ENCODE data around the gene IVL.

Gene IVL

DNA sequence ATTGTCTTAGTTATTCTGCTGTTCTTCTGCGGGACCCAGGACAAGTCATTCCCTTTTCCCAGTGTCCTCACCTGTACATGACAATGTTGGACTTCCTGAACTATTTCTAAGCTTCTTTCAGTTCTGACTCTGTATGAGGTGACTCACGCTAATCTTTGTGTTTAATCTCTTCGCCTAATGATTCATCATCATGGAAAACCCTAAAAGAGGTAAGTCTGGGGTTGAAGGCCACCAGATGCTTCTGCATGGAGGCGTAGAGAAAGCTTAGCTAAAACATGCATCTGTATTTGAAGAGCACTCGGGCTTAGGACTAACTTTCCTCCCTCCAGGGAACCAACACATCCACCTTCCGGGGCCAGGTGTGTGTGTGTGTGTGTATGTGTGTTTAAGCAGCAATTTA is 46.1 kb downstream of the IVL start:
- DNase-seq = no peak

DNA sequence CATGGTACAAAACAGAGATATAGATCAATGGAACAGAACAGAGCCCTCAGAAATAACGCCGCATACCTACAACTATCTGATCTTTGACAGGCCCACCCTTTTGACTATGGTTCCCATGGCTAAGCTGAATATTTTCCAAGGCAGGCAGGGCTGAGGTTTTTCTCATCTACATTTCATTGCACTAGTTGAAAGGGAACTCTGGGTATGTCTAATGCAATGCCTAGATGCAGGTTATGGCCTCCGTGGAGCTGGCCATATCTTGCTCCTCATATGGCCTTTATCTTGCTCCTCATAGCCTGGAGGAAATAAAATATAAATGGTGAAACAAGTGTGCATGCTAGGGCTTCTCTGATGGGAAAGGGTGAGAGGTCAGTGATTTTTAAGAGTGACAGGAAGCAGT is 49.2 kb downstream of the IVL start:
- DNase-seq = no peak

DNA sequence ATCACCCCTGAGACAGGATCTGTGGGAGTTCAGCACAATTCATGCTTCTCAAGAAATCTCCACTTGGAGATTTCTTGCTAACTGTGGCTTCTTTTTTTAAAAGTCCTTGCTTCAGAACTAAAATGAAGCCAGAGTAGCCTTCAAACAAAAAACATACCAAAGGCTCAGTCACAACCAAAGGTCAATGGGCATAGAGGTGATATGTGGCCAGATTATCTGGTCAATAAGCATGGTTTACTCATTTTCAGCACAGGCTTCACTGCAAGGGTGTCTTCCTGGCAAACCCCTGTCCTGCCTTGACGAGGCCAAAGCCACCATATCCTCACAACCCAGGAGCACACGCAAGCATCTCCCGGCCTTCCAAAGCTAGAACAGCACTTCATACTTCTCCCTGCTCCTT is 50.9 kb downstream of the IVL start:
- DNase-seq = no peak

DNA sequence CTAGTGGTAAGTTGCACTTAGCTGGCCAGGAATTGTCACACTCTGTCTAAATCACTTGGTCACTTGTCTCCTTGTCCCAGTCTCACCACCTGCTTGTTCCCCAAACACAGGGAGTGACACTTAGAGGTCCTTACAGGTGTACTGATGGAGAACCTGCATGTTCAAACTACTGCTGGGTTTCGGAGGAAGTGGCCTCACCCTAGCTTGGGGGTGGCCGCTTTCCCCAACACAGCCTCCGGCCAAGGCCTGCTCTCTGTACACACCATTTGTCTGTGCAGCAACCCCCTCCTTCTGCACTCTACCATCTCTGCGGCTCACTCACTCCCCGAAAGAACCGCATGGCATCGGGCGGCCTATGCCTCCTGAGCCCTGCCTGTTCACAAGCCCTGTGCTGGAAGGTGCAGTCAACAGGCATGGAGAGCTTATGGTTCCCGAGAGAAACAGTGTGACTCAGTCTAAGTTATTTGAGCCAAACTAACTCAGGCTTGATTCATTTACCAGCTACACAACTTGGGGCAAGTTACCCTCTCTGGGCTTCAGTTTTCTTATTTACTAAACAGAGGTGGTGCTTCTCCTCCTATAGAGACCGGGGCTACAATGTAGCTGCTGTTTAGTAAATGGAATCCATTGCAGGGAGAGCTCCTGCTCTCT is 51.6 kb downstream of the IVL start:
- DNase-seq = no peak

DNA sequence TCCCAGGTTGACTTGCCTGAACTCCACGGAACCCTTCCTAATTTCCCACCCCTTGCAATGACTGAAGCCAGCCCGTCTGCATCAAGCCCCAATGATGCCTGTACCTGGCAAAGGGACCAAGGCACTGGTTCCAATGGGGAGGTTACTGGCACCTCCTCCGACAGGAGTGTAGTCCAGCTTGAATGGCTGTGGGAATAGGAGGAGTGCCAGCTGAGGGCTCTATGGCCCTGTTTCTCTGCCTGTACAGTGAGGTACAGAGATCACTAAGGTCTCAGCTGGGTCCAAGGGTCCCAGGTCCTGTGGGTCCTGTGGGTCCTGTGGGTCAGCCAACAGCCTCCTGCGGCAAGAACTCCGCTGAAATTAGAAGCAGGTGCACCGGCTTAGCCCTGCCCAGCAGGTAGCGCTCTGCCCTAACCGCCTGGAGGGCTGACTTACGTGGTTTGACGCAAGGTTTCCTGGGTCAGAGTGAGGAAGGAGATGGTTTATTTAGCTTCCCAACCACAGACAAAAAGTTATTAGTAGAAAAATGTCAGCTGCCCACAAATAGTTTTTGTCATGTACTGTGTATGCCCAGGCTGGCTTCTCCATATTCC is 52.2 kb downstream of the IVL start:
- DNase-seq = no peak

Data from fibroblast of skin of right quadriceps (primary cell).